IMR-90 (cell line): ENCODE data around the gene ZBTB11. TPM values are rescaled to one million over a fixed set of nuclear protein-coding genes. Genes with fewer than 3 reads are reported as not detected.

ENCODE experiments used
- ATAC-seq: fragments of 200-7000 bp; cut with Tn5 transposase; 2 replicates; pipeline ENCODE4 v1.9.1; 2020; ENCODE audit warnings: low read depth, mild to moderate bottlenecking, moderate library complexity
- BruUV-seq: library from RNA; stranded (reverse); fragments of 400-500 nt; replicated peaks from 2 replicates; lab custom pipeline; 2021; lab: Mats Ljungman, UMichigan
- CTCF ChIA-PET: fragments of 300-600 bp; formaldehyde crosslinking; extraction: SDS; loops from one replicate; lab custom pipeline; 2021; ENCODE audit warnings: antibody characterized with exemption; lab: Yijun Ruan, JAX
- POLR2A ChIA-PET: fragments of 300-600 bp; sonication (Branson Sonifier 250); formaldehyde crosslinking; loops from one replicate; lab custom pipeline; 2022; ENCODE audit warnings: antibody characterized with exemption; ENCODE audit not compliant: unreplicated experiment; lab: Charles Lee
- DNase-seq: peaks from one replicate; pipeline ENCODE4 v3.0.0; 2013
- H2AFZ ChIP-seq: replicated peaks from 2 replicates; pipeline ENCODE3; 2013; ENCODE audit warnings: low read length, mild to moderate bottlenecking; ENCODE audit not compliant: poor library complexity
- H2AK5ac ChIP-seq: 2 replicates; pipeline ENCODE4 v1.6.1; 2013; ENCODE audit warnings: low read depth, low read length, inconsistent platforms
- H2AK9ac ChIP-seq: replicated peaks from 2 replicates; pipeline ENCODE3; 2013; ENCODE audit warnings: mild to moderate bottlenecking, low read depth, low read length, moderate library complexity; ENCODE audit not compliant: poor library complexity
- H2BK120ac ChIP-seq: 2 replicates; pipeline ENCODE4 v1.6.1; 2013; ENCODE audit warnings: low read depth, low read length, inconsistent platforms
- H2BK15ac ChIP-seq: 3 replicates; pipeline ENCODE4 v1.6.1; 2013; ENCODE audit warnings: low read depth, low read length, inconsistent platforms
- H2BK20ac ChIP-seq: 2 replicates; pipeline ENCODE4 v1.6.1; 2013; ENCODE audit warnings: low read depth, mild to moderate bottlenecking, inconsistent platforms, low read length, moderate library complexity
- H2BK5ac ChIP-seq: 2 replicates; pipeline ENCODE4 v1.6.1; 2013; ENCODE audit warnings: mild to moderate bottlenecking, low read depth, low read length, inconsistent platforms; ENCODE audit not compliant: poor library complexity, severe bottlenecking
- H3K14ac ChIP-seq: replicated peaks from 2 replicates; pipeline ENCODE4 v1.6.1; 2013; ENCODE audit warnings: low read depth, low read length, inconsistent platforms
- H3K18ac ChIP-seq: 2 replicates; pipeline ENCODE4 v1.6.1; 2013; ENCODE audit warnings: low read depth, low read length, control low read depth
- H3K23ac ChIP-seq: 2 replicates; pipeline ENCODE4 v1.6.1; 2013; ENCODE audit warnings: low read depth, low read length, inconsistent platforms
- H3K27ac ChIP-seq: 2 replicates; pipeline ENCODE4 v1.5.1; 2013; ENCODE audit warnings: mild to moderate bottlenecking, control low read depth, low read length; ENCODE audit not compliant: insufficient read depth
- H3K27me3 ChIP-seq: 2 replicates; pipeline ENCODE4 v1.6.1; 2013; ENCODE audit warnings: low read length; ENCODE audit not compliant: control insufficient read depth, insufficient read depth
- H3K36me3 ChIP-seq: 2 replicates; pipeline ENCODE4 v1.6.1; 2013; ENCODE audit warnings: low read length, mixed read lengths; ENCODE audit not compliant: control insufficient read depth, insufficient read depth
- H3K4ac ChIP-seq: 2 replicates; pipeline ENCODE4 v1.6.1; 2013; ENCODE audit warnings: low read depth, low read length, inconsistent platforms
- H3K4me1 ChIP-seq: 2 replicates; pipeline ENCODE4 v1.6.1; 2013; ENCODE audit warnings: low read length, mixed read lengths; ENCODE audit not compliant: control insufficient read depth, insufficient read depth
- H3K4me2 ChIP-seq: 2 replicates; pipeline ENCODE4 v1.6.1; 2013; ENCODE audit warnings: low read depth, mild to moderate bottlenecking, control low read depth, low read length, moderate library complexity
- H3K4me3 ChIP-seq: 2 replicates; pipeline ENCODE4 v1.5.1; 2013; ENCODE audit warnings: low read depth, mild to moderate bottlenecking, control low read depth, low read length, moderate library complexity; ENCODE audit not compliant: insufficient read depth
- H3K56ac ChIP-seq: 2 replicates; pipeline ENCODE4 v1.6.1; 2013; ENCODE audit warnings: low read length, inconsistent platforms; ENCODE audit not compliant: insufficient read depth; ENCODE audit errors: extremely low read depth
- H3K79me1 ChIP-seq, 2 experiments: 2 replicates each; pipeline ENCODE4 v1.6.1; 2013; ENCODE audit warnings: low read length in 2 of 2, inconsistent platforms in 1 of 2, low read depth in 1 of 2
- H3K9ac ChIP-seq: 2 replicates; pipeline ENCODE4 v1.6.1; 2013; ENCODE audit warnings: low read depth, low read length, control low read depth
- H3K9me1 ChIP-seq: 2 replicates; pipeline ENCODE4 v1.6.1; 2013; ENCODE audit warnings: low read length, inconsistent platforms; ENCODE audit not compliant: insufficient read depth
- H3K9me3 ChIP-seq: 2 replicates; pipeline ENCODE4 v1.6.1; 2013; ENCODE audit warnings: low read length; ENCODE audit not compliant: control insufficient read depth, insufficient read depth
- H4K20me1 ChIP-seq: 2 replicates; pipeline ENCODE4 v1.6.1; 2013; ENCODE audit warnings: low read length, inconsistent platforms; ENCODE audit not compliant: insufficient read depth
- H4K5ac ChIP-seq: 2 replicates; pipeline ENCODE4 v1.6.1; 2013; ENCODE audit warnings: mild to moderate bottlenecking, low read depth, low read length, control low read depth
- H4K8ac ChIP-seq, 2 experiments: 2 replicates each; pipeline ENCODE4 v1.6.1; 2013; ENCODE audit warnings: low read depth in 2 of 2, low read length in 2 of 2, control low read depth in 1 of 2, inconsistent platforms in 1 of 2
- H4K91ac ChIP-seq: 2 replicates; pipeline ENCODE4 v1.6.1; 2013; ENCODE audit warnings: low read depth, low read length, inconsistent platforms; ENCODE audit not compliant: insufficient read depth
- SMC3 ChIP-seq: fragments of 150-350 bp; IDR thresholded peaks from 2 replicates; pipeline ENCODE4 v1.6.1; 2016; ENCODE audit warnings: low read depth, mild to moderate bottlenecking, antibody characterized with exemption, low read length, moderate library complexity
- WGBS, 2 experiments: methylation state at CpG; one replicate each; pipeline versions ENCODE4 v1.1.5 to v1.1.7; 2013; ENCODE audit warnings: missing lambda C conversion rate in 2 of 2; ENCODE audit not compliant: insufficient read length in 1 of 2; ENCODE audit errors: extremely low coverage in 2 of 2; 5-methylcytosine and 5-hydroxymethylcytosine counted together
- dilution Hi-C: fragments of 300-500 bp; cut with HindIII; formaldehyde crosslinking; loops from one replicate; pipeline ENCODE4 v1.14.3; 2018; ENCODE audit warnings: low sequenced_read_pairs; ENCODE audit not compliant: unreplicated experiment
- in situ Hi-C: fragments of 300-500 bp; cut with MboI; formaldehyde crosslinking; loops from 3 replicates; pipeline ENCODE4 v1.14.3; 2019; ENCODE audit warnings: low sequenced_read_pairs, inconsistent platforms, mixed read lengths
- intact Hi-C: fragments of 100-400 bp; cut with micrococcal nuclease; formaldehyde crosslinking; loops from 2 replicates; pipeline ENCODE4 v1.10.0; 2022
- polyA plus RNA-seq, 3 experiments: library from polyadenylated mRNA; depleted of rRNA; stranded (reverse); fragments of >200 nt; gene quantifications; 2 replicates each; pipeline ENCODE4 v1.2.3, GENCODE V29; 2012; ENCODE audit warnings: low replicate concordance in 1 of 3
- total RNA-seq: library from RNA; depleted of rRNA; stranded (reverse); fragments of >200 nt; gene quantifications from 2 replicates; pipeline ENCODE4 v1.2.3, GENCODE V29; 2012

ZBTB11 gene
- total and polyA plus RNA-seq, 2 of the 4 experiments (the other 2 are of a cell fraction), result 6.0 to 17.2 TPM

DNA sequence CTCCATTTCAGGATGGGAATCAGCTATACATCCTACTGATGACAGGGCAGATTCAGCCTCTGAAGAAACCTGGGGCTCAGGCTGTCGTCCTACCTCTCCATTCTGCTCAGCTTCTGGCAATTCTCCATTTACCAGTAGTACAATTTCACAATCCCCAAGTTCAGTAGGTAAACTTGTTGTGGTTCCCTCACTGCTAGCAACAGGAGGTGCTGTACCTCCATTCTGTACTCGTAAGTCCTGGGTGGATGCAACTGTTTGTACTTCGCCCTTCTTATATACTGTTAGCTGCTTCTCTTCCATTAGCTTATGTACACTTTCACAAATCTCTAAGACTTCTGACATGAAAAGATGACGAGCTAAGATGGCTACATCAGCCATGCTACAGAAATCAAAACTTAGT lies 11.6 kb downstream of the ZBTB11 start:
- H3K27ac ChIP-seq, result no peak overlapping the region
- no peaks in the 10 kb centered on the region for H3K9me1 ChIP-seq
- no peak for TF ChIP-seq SMC3
- no peak overlapping the region for H3K56ac ChIP-seq
- no peak overlapping the region for H3K18ac ChIP-seq
- BruUV-seq, result TSS peak; percentile 61
- H3K27me3 ChIP-seq, result no peaks in the 10 kb centered on the region
- no peak overlapping the region for H2AK9ac ChIP-seq
- no peak overlapping the region for H4K8ac ChIP-seq
- ChIA-PET POLR2A (no interaction called here), CTCF (interaction anchor here (1.0 kb wide), 1 partner anchor 14 kb away, joined by 3 read pairs; no protein-coding TSS in a partner anchor)
- H3K9me3 ChIP-seq, result no peaks in the 10 kb centered on the region
- intact Hi-C loops, result no loop called here
- H3K4me3 ChIP-seq, result no peak overlapping the region
- dilution Hi-C loops, result no loop called here
- no peak overlapping the region for H2BK20ac ChIP-seq
- no peak overlapping the region for H3K23ac ChIP-seq
- no peak overlapping the region for H3K4ac ChIP-seq
- ATAC-seq, result no peak
- 100% methylated on average over 1 of the region's 4 CpGs; no CpG with 5 or more reads in 1 of the 2 experiments for WGBS, 2 experiments
- in situ Hi-C loops, result no loop called here
- H3K36me3 ChIP-seq, result peaks cover 18% of the 10 kb centered on the region
- DNase-seq, result no peak
- H2AFZ ChIP-seq, result no peak overlapping the region
- no peak overlapping the region for H4K91ac ChIP-seq
- no peak overlapping the region for H3K9ac ChIP-seq
- H3K4me1 ChIP-seq, result no peaks in the 10 kb centered on the region
- H3K14ac ChIP-seq, result no peak overlapping the region
- no peak overlapping the region for H2AK5ac ChIP-seq
- H4K20me1 ChIP-seq, result no peaks in the 10 kb centered on the region
- H2BK15ac ChIP-seq, result no peak overlapping the region
- no peak overlapping the region for H3K4me2 ChIP-seq
- H3K79me1 ChIP-seq, result peaks cover 7 to 11% of the 10 kb centered on the region in 2 experiments; a peak in 3 of 4 replicates
- no peak overlapping the region for H4K5ac ChIP-seq
- no peak overlapping the region for H2BK5ac ChIP-seq
- no peak overlapping the region for H2BK120ac ChIP-seq
